GM12865 (cell line): ENCODE data around the gene WDFY3.

Experiments
- DNase-seq: peaks from one replicate; pipeline ENCODE4 v3.0.0; 2010; ENCODE audit warnings: low read depth
- H3K4me3 ChIP-seq: 2 replicates; pipeline ENCODE4 v1.5.1; 2011; ENCODE audit warnings: mild to moderate bottlenecking, low read depth, low read length, control low read depth
- CTCF ChIP-seq: IDR thresholded peaks from 2 replicates; pipeline ENCODE4 v1.5.1; 2011; ENCODE audit warnings: low read length, control low read depth, low read depth, inconsistent platforms; ENCODE audit not compliant: insufficient read depth; ENCODE audit errors: missing control alignments

Gene WDFY3

GRCh38 chr4:84915396-84915780 is 51.1 kb downstream of the WDFY3 start:
- no peak overlapping the region for H3K4me3 ChIP-seq
- TF ChIP-seq CTCF = no peak
- DNase-seq = no peak

GRCh38 chr4:84914686-84915395 is 51.6 kb downstream of the WDFY3 start:
- DNase-seq = no peak
- no peak for TF ChIP-seq CTCF
- no peak overlapping the region for H3K4me3 ChIP-seq

- H3K4me3 ChIP-seq = no peak overlapping the region
- no peak for TF ChIP-seq CTCF
- DNase-seq = no peak
These were observed 53.3 kb downstream of the WDFY3 start for GRCh38 chr4:84913176-84913575.

- DNase-seq = no peak
- H3K4me3 ChIP-seq = no peak overlapping the region
- TF ChIP-seq CTCF = no peak
These were observed 53.7 kb downstream of the WDFY3 start for GRCh38 chr4:84912741-84913140.

- no peak for DNase-seq
- no peak for TF ChIP-seq CTCF
These were observed 57.6 kb downstream of the WDFY3 start for GRCh38 chr4:84908876-84909275.

GRCh38 chr4:84907145-84907544 is 59.3 kb downstream of the WDFY3 start:
- no peak overlapping the region for H3K4me3 ChIP-seq
- no peak for TF ChIP-seq CTCF
- no peak for DNase-seq

More at GRCh38 chr4:84908876-84909275, 57.6 kb downstream of the WDFY3 start:
- H3K4me3 ChIP-seq = no peak overlapping the region

- no peak for TF ChIP-seq CTCF
- DNase-seq = no peak
These were observed 60.8 kb downstream of the WDFY3 start for GRCh38 chr4:84905646-84906045.

More at GRCh38 chr4:84905646-84906045, 60.8 kb downstream of the WDFY3 start:
- H3K4me3 ChIP-seq = no peak overlapping the region
